ENCODE measurements around the gene PRDX5.

PRDX5 gene

DNA sequence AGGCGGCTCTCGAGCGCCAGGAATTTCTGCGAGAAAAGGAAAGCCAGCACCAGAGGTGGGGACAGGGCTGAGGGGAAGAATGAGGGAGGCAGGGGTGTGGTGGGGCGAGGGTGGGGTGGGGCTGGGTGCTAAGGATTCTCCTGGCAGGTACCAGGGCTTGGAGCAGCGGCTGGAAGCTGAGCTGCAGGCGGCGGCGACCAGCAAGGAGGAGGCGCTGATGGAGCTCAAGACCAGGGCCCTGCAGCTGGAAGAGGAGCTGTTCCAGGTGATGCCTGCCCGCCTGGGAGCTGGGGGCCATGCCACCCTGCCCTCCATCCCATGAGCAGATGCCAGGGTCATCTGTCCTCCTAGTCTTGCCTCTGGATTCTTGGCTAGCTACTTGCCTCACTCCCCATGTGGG is 31.5 kb downstream of the PRDX5 start:
- no peak for DNase-seq

DNA sequence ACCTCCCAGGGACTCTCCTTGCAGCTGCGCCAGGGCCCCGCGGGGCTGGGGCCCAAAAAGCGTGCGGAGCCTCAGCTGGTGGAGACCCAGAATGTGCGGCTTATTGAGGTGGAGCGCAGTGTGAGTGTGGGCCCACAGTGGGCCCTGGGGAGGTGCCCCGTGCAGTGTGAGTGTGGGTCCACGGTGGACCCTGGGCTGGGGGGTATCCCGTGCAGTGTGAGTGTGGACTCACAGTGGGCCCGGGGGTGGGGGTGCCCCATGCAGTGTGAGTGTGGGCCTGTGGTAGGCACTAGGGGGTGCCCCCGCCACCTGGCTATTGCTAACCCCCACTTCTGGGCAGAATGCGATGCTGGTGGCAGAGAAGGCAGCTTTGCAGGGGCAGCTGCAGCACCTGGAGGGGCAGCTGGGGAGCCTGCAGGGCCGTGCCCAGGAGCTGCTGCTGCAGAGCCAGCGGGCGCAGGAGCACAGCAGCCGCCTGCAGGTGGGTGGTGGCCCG is 33.3 kb downstream of the PRDX5 start:
- DNase-seq, result no peak

DNA sequence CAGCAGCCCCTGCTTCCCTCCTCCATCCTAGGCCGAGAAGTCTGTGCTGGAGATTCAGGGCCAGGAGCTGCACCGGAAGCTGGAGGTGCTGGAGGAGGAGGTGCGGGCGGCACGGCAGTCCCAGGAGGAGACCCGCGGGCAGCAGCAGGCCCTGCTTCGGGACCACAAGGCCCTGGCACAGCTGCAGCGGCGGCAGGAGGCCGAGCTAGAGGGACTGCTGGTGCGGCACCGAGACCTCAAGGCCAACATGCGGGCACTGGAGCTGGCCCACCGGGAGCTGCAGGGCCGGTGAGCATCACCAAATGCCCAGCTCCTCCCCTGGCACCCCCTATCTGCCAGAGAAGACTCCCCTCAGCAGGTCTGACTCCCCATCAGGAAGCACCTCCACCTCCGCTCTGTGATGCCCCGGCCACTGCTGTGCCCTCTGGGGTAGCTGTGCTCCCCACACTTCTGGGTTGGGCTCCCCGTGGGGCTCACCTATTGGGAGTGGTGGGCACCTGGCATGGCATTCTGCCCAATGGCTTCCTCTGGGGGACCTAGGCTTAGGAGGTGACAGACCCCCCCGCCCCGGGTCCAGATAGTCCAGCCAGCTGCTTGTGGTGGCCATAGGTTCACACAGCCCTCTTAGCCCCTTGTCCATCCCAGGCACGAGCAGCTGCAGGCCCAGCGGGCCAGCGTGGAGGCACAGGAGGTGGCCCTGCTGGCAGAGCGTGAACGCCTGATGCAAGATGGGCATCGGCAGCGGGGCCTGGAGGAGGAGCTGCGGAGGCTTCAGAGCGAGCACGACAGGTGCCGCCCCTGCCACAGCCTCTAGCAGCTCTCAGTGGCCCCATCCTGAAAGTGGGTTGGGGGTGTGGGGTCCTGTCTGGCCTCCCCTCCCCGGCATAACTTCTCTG is 34.4 kb downstream of the PRDX5 start:
- no peak for DNase-seq

- no peak for DNase-seq
Observed at GRCh38 chr11:64352995-64353714, 35.2 kb downstream of the PRDX5 start.

- no peak for DNase-seq
Observed at GRCh38 chr11:64353715-64354506, 36.0 kb downstream of the PRDX5 start.

DNA sequence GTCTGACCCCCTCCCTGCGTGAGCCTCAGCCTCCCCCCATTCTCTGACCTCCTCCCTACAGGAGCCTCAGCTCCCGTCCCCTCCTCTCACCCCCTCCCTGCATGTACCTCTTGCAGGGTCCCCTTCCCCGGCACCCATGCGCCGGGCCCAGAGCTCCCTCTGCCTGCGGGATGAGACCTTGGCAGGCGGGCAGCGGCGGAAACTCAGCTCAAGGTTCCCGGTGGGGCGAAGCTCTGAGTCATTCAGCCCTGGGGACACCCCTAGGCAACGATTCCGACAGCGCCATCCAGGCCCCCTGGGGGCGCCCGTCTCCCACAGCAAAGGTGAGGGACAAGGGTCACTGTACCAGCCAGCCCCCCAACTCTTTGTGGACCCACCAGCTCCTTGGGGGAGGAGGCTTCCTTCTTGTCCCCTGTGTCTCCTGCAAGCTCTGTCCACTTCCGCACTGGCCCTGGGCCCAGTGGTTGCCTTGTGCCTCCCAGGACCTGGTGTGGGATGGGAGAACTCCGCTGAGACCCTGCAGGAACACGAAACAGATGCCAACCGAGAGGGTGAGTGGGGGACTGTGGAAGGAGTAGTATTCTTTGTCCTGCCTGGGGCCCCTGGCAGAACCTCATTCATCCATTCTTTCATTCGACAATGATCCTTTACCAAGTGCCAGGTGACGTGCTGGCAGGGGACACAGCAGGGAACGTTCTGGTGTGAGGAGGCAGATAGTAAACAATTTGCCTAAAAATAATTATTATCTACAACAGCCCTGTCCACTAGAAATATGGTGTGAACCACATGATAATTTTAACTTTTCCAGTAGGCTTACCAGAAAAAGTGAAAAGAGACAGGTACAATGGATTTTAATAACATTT is 37.4 kb downstream of the PRDX5 start:
- no peak for DNase-seq

DNA sequence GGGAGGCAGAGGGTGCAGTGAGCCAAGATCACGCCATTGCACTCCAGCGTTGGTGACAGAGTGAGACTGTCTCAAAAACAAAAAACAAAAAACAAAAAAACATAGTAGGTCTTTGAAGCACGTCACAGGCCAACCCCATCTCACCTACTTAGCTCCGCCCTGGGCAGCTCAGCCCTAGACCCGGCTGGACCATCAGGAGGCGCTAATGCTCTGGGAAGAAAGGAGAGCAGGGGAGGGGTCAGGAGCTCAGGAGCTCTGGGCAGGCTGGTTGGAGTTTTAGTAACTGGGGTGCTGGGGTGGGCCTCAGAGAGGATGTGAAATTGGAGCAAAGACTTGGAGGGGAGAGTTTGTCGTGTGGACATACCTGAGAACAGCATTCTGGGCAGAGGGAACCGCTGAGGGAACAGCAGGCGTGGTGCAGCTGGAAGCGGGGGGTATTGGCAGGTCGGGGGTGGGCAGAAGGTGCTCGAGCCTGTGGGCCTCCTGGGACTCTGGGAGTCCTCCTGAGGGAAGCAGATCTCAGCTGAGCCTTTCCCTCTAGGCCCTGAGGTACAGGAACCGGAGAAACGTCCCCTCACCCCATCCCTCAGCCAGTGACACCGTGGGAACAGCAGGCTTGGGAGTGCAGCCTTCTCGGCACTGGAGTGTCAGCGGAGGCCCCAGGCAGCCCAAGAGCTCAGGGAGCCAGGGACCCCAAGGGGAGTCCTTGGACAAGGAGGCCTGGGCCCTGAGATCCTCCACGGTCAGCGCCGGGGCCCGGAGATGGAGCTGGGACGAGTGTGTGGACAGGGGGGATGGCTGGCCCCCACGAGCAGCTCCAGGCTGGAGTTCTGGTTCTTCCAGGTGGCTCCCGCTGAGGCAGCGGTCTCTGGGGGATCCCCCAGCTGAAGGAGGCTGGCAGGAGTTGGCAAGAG is 38.8 kb downstream of the PRDX5 start:
- no peak for DNase-seq

DNA sequence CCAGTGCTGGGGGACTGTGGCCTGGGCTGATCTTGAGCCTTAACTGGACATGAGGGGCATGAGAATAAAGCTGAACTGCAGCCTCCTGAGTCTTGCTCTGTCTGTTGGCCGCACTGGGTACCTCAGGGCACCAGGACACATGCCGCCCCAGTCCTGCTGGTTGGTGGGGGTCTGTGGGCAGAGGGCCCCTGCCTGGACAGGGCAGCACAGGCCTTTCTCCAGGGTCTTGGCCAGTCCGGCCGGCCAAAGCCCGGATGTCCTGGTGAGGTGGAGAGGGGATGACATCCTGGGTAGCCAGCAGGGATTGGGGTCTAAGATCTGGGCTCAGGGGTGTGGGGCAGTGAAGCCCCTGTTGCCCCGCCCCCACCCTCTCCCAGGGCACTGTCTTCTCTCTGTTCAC is 39.5 kb downstream of the PRDX5 start:
- no peak for DNase-seq

- peak in 1 of 4 experiments; percentile 37 for DNase-seq
Observed at GRCh38 chr11:64357904-64358535, 40.1 kb downstream of the PRDX5 start.

DNA sequence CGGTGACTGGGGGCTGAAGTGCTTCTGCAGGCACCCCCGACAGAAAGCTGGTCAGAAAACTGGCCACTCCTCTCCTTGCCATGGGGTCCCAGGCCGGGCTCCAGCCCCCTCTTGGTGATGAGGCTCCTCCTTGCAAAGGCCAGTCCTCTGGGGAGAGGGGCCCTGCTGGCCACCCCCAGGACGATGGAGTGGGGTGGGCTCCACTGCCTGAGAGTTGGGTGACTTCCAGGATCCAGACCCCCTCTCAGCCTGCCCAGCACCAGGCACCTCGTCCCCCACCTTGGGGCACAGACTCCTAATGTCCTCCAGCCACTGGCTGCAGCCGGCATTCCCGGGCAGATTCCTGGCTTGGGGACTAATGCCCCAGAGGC is 40.6 kb downstream of the PRDX5 start:
- no peak for DNase-seq

DNA sequence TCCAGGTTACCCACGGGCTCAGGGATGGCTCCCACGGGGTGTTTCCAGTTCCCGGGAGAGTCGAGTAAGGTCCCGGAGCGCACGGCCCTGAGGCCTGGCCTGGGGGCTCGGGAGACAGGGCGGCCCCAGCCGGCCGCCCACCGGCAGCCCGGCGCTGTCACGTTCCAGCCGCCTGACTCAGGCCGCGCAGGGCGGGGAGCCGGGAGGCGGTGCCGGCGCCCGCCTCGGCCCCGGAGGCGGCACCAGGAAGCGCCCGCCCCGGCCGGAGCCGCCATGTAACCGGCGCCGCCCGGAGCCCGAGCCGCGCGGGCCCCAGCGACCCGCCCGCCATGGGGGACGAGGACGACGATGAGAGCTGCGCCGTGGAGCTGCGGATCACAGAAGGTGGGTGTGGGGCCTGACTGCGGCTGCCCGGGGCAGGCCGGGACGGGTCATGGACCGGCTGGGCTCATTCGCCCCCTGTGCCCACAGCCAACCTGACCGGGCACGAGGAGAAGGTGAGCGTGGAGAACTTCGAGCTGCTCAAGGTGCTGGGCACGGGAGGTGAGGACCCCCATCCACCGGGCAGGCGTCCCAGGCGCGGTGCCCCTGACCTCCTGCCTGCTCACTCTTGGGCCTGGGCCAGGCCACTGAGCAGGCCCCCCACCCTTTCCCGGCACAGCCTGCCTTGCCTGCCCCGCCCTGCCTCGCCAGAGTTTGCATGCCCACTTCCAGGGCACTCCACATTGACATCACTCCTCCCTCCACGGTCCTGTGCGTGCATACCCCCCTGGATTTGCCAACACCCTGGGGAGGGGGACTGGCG is 41.2 kb downstream of the PRDX5 start, which contains the start of gene RPS6KA4:
Gene RPS6KA4, plus strand, starts transcription at position 256 of the 805 bp plus-strand sequence. Its CDS starts 74 bp downstream, at position 330.
- DNase-seq, result peak in 2 of 4 experiments; percentile 21 to 22

DNA sequence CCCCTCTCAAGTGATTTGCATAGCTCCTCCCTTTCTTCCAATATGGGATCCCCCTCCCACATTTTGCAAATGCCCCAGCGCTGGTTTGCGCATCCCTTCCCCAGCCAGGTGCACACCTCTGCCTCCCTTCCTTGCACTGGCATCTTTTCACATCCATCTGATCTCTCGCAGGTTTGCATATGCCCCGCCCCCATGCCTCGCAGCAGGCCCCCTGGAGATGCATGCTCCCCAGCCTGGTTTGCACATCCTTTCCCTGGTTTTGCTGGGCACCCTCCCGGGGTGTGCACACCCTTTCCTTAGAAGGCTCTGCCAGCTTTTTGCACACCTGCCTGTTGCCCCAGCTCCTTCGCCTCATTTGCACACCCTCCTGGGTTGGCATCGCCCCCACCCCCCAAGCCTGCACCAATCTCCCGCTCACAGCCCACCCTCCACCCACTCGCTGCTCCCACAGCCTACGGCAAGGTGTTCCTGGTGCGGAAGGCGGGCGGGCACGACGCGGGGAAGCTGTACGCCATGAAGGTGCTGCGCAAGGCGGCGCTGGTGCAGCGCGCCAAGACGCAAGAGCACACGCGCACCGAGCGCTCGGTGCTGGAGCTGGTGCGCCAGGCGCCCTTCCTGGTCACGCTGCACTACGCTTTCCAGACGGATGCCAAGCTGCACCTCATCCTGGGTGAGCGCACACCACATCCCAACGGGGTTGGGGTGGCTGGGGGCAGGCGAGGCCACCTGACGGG is 42.0 kb downstream of the PRDX5 start:
- DNase-seq, result no peak

DNA sequence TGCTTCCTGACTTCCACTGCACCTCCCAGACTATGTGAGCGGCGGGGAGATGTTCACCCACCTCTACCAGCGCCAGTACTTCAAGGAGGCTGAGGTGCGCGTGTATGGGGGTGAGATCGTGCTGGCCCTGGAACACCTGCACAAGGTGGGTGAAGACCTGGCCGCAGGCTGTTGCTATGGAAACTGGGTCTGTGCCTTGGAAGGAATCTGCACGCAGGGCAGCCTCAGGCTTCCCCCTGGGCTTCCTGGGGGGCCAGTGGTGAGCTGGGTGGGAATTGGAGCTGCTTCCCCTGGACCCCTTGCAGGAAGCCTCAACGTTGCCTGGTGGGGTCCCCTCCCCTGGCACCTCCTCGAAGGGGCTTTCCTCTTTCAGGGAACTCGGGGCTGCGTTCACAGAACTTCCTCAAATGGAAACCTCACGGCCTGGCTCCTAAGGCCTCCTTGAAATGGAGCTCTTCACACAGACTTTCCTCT is 42.6 kb downstream of the PRDX5 start:
- no peak for DNase-seq

DNA sequence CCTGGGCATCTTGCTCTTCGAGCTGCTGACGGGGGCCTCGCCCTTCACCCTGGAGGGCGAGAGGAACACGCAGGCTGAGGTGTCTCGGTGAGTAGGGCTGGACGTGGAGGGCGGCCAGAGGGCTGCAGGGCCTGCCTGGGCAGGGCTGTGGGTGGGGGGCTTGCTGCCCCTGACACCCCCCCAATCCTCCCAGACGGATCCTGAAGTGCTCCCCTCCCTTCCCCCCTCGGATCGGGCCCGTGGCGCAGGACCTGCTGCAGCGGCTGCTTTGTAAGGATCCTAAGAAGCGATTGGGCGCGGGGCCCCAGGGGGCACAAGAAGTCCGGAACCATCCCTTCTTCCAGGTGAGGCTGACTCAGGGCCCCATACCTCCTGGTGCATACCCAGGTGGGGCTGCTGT is 43.7 kb downstream of the PRDX5 start:
- DNase-seq, result no peak

GRCh38 chr11:64362339-64362738 is 44.4 kb downstream of the PRDX5 start:
- DNase-seq, result no peak

GRCh38 chr11:64364435-64364834 is 46.5 kb downstream of the PRDX5 start:
- DNase-seq, result no peak

- no peak for DNase-seq
Observed at GRCh38 chr11:64364911-64365310, 47.0 kb downstream of the PRDX5 start.

DNA sequence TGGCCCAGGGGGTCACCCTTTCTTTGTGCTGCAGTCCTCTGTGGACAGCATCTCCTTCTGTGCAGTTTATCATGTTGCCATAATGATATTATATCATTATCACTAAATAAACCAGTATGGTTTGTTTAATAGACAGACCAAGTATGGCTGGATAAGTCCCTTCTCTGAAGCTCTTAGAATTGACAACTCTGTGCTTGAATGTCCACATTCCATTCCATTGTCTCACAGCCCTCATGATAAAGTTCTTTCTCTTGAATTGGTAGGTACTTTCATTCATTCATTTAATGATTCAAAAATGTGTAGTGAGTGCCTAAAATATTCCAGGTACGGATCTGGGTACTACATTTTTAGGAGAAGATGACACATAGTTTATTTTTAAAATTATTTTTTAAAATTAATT is 48.8 kb downstream of the PRDX5 start:
- no peak for DNase-seq

Measured in activated CD4-positive, CD25-positive, alpha-beta regulatory T cell (primary cell).